Measurements from ENCODE around the gene HTR4. TPM values are rescaled to one million over a fixed set of nuclear protein-coding genes. Genes with fewer than 3 reads are reported as not detected.

HTR4 gene
- total RNA-seq, 2 donors from 2014 or later: 4.3 to 7.9 TPM

- H3K27me3 ChIP-seq: no peaks in the 10 kb centered on the region
- H3K9me3 ChIP-seq: no peaks in the 10 kb centered on the region
- no peaks in the 10 kb centered on the region for H3K36me3 ChIP-seq
- peaks cover 0 to 3% of the 10 kb centered on the region in 2 donors for H3K4me1 ChIP-seq
- no peak overlapping the region for H3K27ac ChIP-seq
- no peak overlapping the region for H3K4me3 ChIP-seq
- TF ChIP-seq CTCF (IDR thresholded peaks at IDR 0.05): no peak
- no peak for DNase-seq (ENCODE audit: low spot score)
Observed at GRCh38 chr5:148512498-148512897, 141.8 kb downstream of the HTR4 start.

- Histone ChIP-seq H3K4me3 (no peak overlapping the region), H3K27ac (peak overlapping the region in 1 of 2 donors; percentile 15), H3K4me1 (peaks cover 0 to 3% of the 10 kb centered on the region in 2 donors), H3K27me3 (no peaks in the 10 kb centered on the region), H3K9me3 (no peaks in the 10 kb centered on the region), H3K36me3 (no peaks in the 10 kb centered on the region)
- no peak for DNase-seq (ENCODE audit: low spot score)
- no peak for TF ChIP-seq CTCF (IDR thresholded peaks at IDR 0.05)
Observed at GRCh38 chr5:148511810-148512347, 142.4 kb downstream of the HTR4 start.

DNA sequence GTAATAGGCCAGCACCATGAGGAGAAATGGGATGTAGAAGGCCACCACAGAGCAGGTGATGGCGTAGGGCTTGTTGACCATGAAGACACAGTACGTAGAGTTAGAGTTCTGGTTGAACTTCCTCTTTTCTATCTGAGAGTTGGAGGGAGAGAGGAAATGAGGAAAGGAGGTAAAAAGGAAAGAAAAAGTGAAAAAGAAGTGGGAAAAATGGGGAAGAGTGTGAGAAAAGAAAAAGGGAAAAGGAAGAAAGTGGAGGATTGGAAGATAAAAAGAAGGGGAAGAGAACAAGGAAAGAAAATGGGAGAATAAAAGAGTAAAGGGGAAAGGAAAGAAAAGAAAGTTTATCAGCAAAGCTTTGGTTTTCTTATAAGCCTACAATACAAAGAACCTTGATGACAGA, 144.4 kb downstream of the HTR4 start:
- DNase-seq (ENCODE audit: low spot score): no peak
- Histone ChIP-seq H3K27ac (no peak overlapping the region), H3K36me3 (no peaks in the 10 kb centered on the region), H3K4me1 (peaks cover 0 to 3% of the 10 kb centered on the region in 2 donors), H3K9me3 (no peaks in the 10 kb centered on the region), H3K4me3 (no peak overlapping the region), H3K27me3 (no peaks in the 10 kb centered on the region)
- TF ChIP-seq CTCF (IDR thresholded peaks at IDR 0.05): no peak

GRCh38 chr5:148507648-148508047, 146.7 kb downstream of the HTR4 start:
- no peak overlapping the region for H3K4me3 ChIP-seq
- H3K27me3 ChIP-seq: no peaks in the 10 kb centered on the region
- H3K27ac ChIP-seq: peak overlapping the region in 1 of 2 donors; percentile 32
- H3K36me3 ChIP-seq: no peaks in the 10 kb centered on the region
- DNase-seq (ENCODE audit: low spot score): no peak
- TF ChIP-seq CTCF (IDR thresholded peaks at IDR 0.05): no peak
- no peaks in the 10 kb centered on the region for H3K9me3 ChIP-seq
- peaks cover 0 to 3% of the 10 kb centered on the region in 2 donors for H3K4me1 ChIP-seq

DNA sequence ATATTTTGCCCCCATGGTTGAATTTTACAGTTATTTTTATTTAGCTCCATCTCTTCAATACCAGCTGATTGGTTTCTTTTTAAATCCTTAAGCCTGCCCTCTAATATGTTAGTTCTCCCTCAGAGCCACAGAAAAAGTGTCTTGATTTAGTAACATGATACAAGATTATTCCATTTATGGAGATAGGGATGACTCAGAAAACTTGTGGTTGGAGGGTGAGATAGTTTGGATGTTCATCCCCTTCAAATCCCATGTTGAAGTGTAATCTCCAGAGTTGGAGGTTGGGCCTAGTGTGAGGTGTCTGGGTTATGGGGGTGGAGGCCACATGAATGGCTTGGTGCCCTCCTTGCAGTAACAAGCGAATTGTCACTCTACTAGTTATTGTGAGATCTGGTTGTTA, 154.9 kb downstream of the HTR4 start:
- Histone ChIP-seq H3K4me1 (no peaks in the 10 kb centered on the region), H3K9me3 (no peaks in the 10 kb centered on the region), H3K4me3 (no peak overlapping the region), H3K27ac (no peak overlapping the region), H3K36me3 (no peaks in the 10 kb centered on the region), H3K27me3 (no peaks in the 10 kb centered on the region)
- DNase-seq (ENCODE audit: low spot score): no peak
- TF ChIP-seq CTCF (IDR thresholded peaks at IDR 0.05): no peak

GRCh38 chr5:148497757-148498156, 156.6 kb downstream of the HTR4 start:
- H3K36me3 ChIP-seq: no peaks in the 10 kb centered on the region
- H3K4me1 ChIP-seq: no peaks in the 10 kb centered on the region
- no peak for DNase-seq (ENCODE audit: low spot score)
- TF ChIP-seq CTCF (IDR thresholded peaks at IDR 0.05): no peak
- H3K27ac ChIP-seq: no peak overlapping the region
- H3K4me3 ChIP-seq: no peak overlapping the region
- H3K27me3 ChIP-seq: no peaks in the 10 kb centered on the region
- no peaks in the 10 kb centered on the region for H3K9me3 ChIP-seq
